Daoy (cell line): ENCODE results near the gene TNNT2. TPM values are rescaled to one million over a fixed set of nuclear protein-coding genes. Genes with fewer than 3 reads are reported as not detected.

Experiments
- DNase-seq: peaks from one replicate; pipeline ENCODE4 v3.0.0-alpha.2; 2015; ENCODE audit warnings: low read depth
- total RNA-seq: library from RNA; depleted of rRNA; stranded (reverse); fragments of >200 nt; shearing (Covaris generic); gene quantifications from 2 replicates; pipeline ENCODE4 v1.2.3, GENCODE V29; 2014

TNNT2 gene
- total RNA-seq, 1 experiment from 2014 or later: not detected

GRCh38 chr1:201334325-201335173 is 42.9 kb downstream of the TNNT2 start:
- no peak for DNase-seq

GRCh38 chr1:201332616-201333335 is 44.7 kb downstream of the TNNT2 start:
- no peak for DNase-seq

- no peak for DNase-seq
Measured at GRCh38 chr1:201332021-201332420, 45.5 kb downstream of the TNNT2 start.

GRCh38 chr1:201331166-201331565 is 46.3 kb downstream of the TNNT2 start:
- DNase-seq: no peak

GRCh38 chr1:201330541-201330940 is 46.9 kb downstream of the TNNT2 start:
- DNase-seq: no peak

- DNase-seq: no peak
Measured at GRCh38 chr1:201329801-201330200, 47.7 kb downstream of the TNNT2 start.

- no peak for DNase-seq
Measured at GRCh38 chr1:201329286-201329685, 48.2 kb downstream of the TNNT2 start.

- DNase-seq: no peak
Measured at GRCh38 chr1:201328576-201328975, 48.9 kb downstream of the TNNT2 start.

GRCh38 chr1:201327687-201328240 is 49.7 kb downstream of the TNNT2 start:
- DNase-seq: no peak

GRCh38 chr1:201326710-201327109 is 50.8 kb downstream of the TNNT2 start:
- DNase-seq: no peak

GRCh38 chr1:201325678-201326060 is 51.8 kb downstream of the TNNT2 start:
- DNase-seq: no peak

GRCh38 chr1:201324821-201325677 is 52.4 kb downstream of the TNNT2 start:
- no peak for DNase-seq

GRCh38 chr1:201324306-201324705 is 53.2 kb downstream of the TNNT2 start:
- DNase-seq: no peak

GRCh38 chr1:201322653-201323510 is 54.6 kb downstream of the TNNT2 start:
- no peak for DNase-seq

- DNase-seq: no peak
Measured at GRCh38 chr1:201321826-201322390, 55.6 kb downstream of the TNNT2 start.

- DNase-seq: no peak
Measured at GRCh38 chr1:201320168-201320788, 57.2 kb downstream of the TNNT2 start.

GRCh38 chr1:201319631-201320030 is 57.8 kb downstream of the TNNT2 start:
- no peak for DNase-seq

GRCh38 chr1:201318504-201319340 is 58.8 kb downstream of the TNNT2 start:
- DNase-seq: no peak

GRCh38 chr1:201317551-201317950 is 59.9 kb downstream of the TNNT2 start:
- no peak for DNase-seq
